SH-SY5Y (cell line): ENCODE data around the gene GARIN3.

ENCODE experiments used
- GATA2 ChIP-seq: IDR thresholded peaks from 2 replicates; pipeline ENCODE4 v1.6.1; 2011; ENCODE audit warnings: mild to moderate bottlenecking, low read depth, low read length
- GATA3 ChIP-seq: IDR thresholded peaks from 2 replicates; pipeline ENCODE4 v1.6.1; 2011; ENCODE audit warnings: low read depth, mild to moderate bottlenecking, low read length, moderate library complexity

Gene GARIN3

DNA sequence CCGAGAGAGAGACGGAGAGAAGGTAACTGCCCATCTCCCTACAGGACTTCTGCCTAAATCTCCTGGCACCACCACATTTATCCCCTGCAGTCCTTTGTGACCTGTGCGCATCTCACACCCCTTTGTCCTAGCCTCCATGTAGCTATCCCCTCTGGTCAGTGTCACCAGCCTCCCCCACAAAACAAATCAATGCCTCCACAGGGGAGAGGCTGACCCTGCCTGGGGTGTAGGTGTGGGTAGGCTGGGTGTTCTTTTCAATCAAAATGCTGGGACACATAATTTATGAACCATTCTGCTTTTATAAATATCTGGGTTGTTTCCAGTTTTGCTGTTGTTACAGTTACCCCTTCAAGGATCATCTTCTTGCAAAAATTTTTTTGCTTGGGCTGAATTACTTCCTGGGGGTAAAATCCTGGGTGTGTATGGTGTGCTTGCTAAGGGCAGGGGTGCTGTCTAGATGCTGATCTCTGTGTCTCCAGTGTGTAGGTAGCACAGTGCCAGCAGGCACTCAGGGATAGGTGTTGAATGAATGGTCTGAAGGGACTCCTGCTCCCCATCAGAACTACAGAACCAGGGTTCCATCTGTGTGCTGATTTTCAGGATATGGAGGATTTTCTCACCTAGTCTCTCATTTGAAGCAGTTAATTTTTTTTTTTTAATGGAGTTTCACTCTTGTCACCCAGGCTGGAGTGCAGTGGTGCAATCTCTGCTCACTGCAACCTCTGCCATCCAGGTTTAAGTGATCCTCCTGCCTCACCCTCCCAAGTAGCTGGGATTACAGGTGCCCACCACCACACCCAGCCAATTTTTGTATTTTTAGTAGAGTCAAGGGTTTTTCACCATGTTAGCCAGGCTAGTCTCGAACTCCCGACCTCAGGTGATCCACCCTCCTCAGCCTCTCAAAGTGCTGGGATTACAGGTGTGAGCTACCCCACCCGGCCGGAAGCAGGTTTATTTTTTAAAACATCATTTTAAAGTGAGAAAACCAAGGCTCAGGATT is at the start of gene GARIN3:
TSS of gene GARIN3 (minus strand) at position 51 of the 1,000 bp plus-strand sequence. CDS start 96 bp downstream, outside the sequence.
- TF ChIP-seq GATA3 (no peak), GATA2 (no peak)

DNA sequence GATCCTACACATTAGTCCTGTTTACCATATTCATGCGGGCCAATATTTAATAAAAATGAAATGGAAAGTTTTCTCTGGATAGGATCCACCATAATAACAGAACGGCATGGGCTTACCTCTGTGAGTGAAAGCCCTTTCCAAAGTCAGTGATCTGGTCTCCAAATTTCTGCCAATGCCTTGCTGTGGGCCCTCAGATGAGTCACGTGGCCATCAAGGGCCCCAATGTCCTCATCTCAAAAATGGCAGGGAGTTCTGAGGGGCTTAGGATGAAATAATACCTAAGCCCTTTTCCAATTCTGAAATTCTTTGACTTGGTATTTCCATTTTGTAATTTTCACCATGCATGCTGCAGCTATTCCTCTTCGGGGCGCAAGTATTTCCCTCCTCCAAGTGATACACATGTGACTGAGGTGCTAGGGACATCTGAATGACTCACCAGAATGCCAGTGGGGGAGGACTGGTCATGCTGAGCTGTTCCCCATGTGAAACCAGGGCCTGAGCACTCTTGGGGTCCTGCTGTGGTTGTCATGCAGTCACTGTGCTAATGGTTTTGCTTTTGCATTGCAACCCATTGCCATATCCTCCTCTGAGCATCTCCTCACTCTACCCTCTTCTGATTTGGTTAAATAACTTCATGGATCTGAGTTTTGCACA is 49.6 kb upstream of the GARIN3 start:
- TF ChIP-seq GATA2 (no peak), GATA3 (no peak)

DNA sequence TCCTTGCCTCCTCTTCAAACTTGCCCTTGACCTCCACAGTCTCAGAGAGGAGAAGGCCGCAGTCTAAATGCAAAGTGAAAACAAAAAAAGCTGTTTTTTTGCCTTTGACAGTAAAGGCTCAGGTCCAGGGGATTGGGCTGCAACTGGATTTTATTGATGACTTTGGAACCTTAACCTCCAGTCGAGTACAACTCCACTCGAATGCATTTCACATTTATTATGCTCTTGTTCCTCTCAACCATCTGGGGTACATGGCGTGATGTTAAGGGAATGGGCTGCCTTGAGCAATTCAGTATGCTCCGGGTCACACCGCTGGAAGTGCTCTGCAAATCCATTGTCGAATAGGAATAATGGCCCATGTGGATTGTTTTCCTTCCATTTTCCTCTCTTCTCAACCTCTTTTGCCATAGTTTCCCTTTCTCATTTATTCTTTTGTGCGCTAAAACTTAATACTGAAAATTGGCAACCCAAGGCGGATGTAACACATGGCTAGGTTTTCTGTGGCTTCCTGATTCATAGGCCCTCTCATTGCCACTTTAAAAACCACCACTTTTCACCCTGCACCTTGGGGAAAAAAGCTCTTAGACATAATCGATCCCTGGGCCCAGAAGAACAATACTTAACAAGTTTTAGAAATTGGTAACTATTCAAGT is 48.9 kb upstream of the GARIN3 start:
- no peak for TF ChIP-seq GATA3
- no peak for TF ChIP-seq GATA2

DNA sequence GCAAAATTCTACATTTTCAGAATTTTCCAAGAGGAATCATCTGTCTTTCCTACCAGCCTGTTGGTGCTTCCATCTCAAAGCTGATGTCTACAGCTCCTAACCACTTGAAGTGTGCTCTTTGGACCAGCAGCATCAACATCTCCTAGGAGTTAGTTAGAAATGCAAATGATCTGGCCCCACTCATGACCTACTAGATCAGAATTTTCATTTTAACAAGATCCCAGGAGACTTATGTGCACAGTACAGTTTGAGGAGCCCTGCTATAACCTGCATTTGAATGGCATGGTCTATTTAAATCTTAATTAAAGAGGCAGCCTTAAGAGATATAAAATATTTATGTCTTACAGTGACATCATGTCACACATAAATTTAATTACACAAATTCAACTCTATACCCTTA is 48.4 kb upstream of the GARIN3 start:
- TF ChIP-seq GATA2 (no peak), GATA3 (no peak)

DNA sequence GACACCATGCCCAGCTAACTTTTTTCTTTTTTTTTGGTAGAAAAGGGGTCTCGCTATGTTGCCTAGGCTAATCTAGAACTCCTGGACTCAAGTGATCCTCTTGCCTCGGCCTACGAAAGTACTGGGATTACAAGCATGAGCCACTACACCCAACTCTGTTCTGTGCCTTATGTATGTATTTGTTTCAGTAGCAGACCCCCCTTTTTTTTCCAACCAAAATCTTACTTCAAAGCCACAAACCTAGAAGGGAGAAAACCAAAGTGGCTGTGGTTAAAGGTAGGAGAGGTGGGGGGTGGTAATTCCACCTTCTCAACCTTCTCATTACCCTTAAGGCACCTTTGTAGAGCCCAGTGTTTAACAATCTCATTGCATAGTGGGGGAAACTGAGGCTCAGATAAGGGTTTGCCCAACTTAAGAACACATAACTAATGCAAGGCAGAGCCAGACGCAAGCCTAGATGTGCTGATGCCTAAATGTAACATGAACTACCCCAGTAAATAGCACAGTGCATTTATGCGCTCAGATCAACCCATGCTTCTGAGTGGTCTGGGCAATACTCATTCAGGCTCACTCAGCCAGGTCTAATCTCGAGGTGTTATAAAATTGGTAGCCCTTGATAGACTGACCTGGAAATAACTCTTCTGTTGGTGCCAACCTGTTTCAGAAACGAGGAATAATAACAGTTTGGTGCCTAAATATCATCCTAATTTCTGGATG is 47.6 kb upstream of the GARIN3 start:
- TF ChIP-seq GATA3 = no peak
- no peak for TF ChIP-seq GATA2

DNA sequence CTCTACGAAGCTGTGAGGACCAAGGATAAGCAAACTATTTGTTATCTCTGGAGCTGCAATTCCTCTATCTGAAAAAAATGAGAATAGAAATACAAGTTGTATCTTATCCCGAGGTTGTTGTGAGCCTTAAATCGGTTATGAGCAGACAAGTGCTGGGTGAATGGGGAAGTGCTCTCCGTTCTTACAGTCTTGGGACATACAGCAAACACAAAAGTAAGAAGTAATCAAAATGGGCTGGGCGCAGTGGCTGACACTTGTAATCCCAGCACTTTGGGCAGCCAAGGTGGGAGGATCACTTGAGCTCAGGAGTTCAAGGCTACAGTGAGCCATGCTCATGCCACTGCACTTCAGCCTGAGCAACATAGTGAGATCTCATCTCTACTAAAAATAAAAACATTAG is 46.2 kb upstream of the GARIN3 start:
- TF ChIP-seq GATA2 = no peak
- no peak for TF ChIP-seq GATA3

DNA sequence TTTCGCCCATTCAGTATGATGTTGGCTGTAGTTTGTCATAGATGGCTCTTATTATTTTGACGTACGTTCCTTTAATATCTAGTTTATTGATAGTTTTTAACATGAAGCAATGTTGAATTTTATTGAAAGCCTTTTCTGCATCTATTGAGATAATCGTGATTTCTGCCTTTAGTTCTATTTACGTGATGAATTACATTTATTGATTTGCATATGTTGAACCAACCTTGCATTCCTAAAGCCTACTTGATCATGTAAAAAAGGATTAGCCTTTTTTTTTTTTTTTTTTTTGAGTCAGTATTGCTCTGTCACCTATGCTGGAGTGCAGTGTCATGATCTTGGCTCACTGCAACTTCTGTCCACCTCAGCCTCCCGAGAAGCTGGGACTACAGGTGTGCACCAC is 39.6 kb upstream of the GARIN3 start:
- TF ChIP-seq GATA2 (no peak), GATA3 (no peak)

- TF ChIP-seq GATA2 (no peak), GATA3 (no peak)
Measured at GRCh38 chr5:157204765-157205164, 38.7 kb upstream of the GARIN3 start.

GRCh38 chr5:157203417-157203816 is 37.4 kb upstream of the GARIN3 start:
- TF ChIP-seq GATA3 = no peak
- TF ChIP-seq GATA2 = no peak

DNA sequence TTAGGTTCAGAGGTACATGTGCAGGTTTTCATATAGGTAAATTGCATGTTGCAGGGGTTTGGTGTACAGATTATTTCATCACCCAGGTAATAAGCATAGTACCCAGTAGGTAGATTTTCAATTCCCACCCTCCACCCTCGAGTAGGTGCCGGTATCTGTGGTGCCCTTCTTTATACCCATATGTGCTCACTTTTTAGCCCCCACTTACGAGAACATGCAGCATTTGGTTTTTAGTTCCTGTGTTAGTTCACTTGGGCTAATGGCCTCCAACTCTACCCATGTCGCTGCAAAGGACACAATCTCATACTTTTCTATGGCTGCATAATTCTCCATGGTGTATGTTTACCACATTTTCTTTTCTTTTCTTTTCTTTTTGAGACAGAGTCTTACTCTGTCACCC is 35.8 kb upstream of the GARIN3 start:
- TF ChIP-seq GATA2 (no peak), GATA3 (no peak)

GRCh38 chr5:157198277-157198986 is 32.4 kb upstream of the GARIN3 start:
- TF ChIP-seq GATA2 (no peak), GATA3 (no peak)

- TF ChIP-seq GATA3 (no peak), GATA2 (no peak)
Measured at GRCh38 chr5:157197086-157197485, 31.0 kb upstream of the GARIN3 start.

DNA sequence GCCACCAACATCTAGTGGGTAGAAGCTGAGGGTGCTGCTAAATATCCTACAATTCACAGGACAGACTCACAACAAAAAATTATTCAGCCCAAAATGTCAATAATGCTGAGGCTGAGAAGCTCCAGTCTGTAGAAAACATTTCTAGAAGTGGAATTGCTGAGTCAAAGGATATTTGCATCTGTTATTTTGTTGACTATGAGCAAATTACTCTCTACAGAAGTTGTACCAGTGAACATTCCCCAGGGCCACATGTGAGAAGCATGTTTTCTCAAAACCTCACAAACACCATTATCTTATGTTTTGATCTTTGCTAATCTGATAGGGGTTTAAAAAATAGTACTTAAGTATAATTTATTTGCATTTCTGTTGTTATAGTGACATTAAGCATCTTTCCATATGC is 30.0 kb upstream of the GARIN3 start:
- TF ChIP-seq GATA3 (no peak), GATA2 (no peak)
